Brain microvascular endothelial cell (primary cell): ENCODE results near the gene TBL1X.
A peak's percentile ranks its signal among the peaks of the same experiment; 100 is the strongest.

Source experiments
- DNase-seq: peaks from one replicate; pipeline ENCODE4 v3.0.0-alpha.2; 2020
- H3K27ac ChIP-seq: fragments of 250-450 bp; sonication (Bioruptor Pico); 2 replicates; pipeline ENCODE4 v1.5.1; 2020; ENCODE audit warnings: mild to moderate bottlenecking, moderate library complexity
- H3K27me3 ChIP-seq: fragments of 250-450 bp; sonication (Bioruptor Pico); replicated peaks from 2 replicates; pipeline ENCODE4 v1.5.1; 2020; ENCODE audit warnings: mild to moderate bottlenecking
- H3K36me3 ChIP-seq: fragments of 250-450 bp; sonication (Bioruptor Pico); replicated peaks from 2 replicates; pipeline ENCODE4 v1.5.1; 2020; ENCODE audit warnings: mild to moderate bottlenecking
- H3K4me3 ChIP-seq: 2 replicates; pipeline ENCODE4 v1.5.1; 2011; ENCODE audit warnings: low read depth, mild to moderate bottlenecking, control low read depth, low read length, moderate library complexity
- CTCF ChIP-seq: IDR thresholded peaks from 2 replicates; pipeline ENCODE4 v1.5.1; 2011; ENCODE audit warnings: low read depth, mild to moderate bottlenecking, moderate library complexity, low read length, control low read depth, inconsistent platforms; ENCODE audit errors: missing control alignments
- in situ Hi-C: cut with HindIII; loops from 2 replicates; pipeline ENCODE4 v1.10.0; 2017; ENCODE audit warnings: low sequenced_read_pairs, low pct_ligation_motif_present

The TBL1X gene

GRCh38 chrX:9701790-9702189 lies 236.9 kb downstream of the TBL1X start:
- no peak for DNase-seq
- Histone ChIP-seq H3K4me3 (no peak overlapping the region), H3K36me3 (no peaks in the 10 kb centered on the region), H3K27me3 (no peaks in the 10 kb centered on the region), H3K27ac (no peak overlapping the region)
- in situ Hi-C loops: no loop called here
- peak; percentile 9 for TF ChIP-seq CTCF

GRCh38 chrX:9703406-9703805 lies 238.5 kb downstream of the TBL1X start:
- Histone ChIP-seq H3K4me3 (no peak overlapping the region), H3K27ac (no peak overlapping the region), H3K27me3 (no peaks in the 10 kb centered on the region), H3K36me3 (no peaks in the 10 kb centered on the region)
- in situ Hi-C loops: no loop called here
- no peak for TF ChIP-seq CTCF
- DNase-seq: no peak

GRCh38 chrX:9704876-9705465 lies 240.1 kb downstream of the TBL1X start:
- Histone ChIP-seq H3K27ac (no peak overlapping the region), H3K27me3 (no peaks in the 10 kb centered on the region), H3K4me3 (no peak overlapping the region), H3K36me3 (no peaks in the 10 kb centered on the region)
- no peak for TF ChIP-seq CTCF
- no peak for DNase-seq
- in situ Hi-C loops: no loop called here

GRCh38 chrX:9706421-9706820 lies 241.6 kb downstream of the TBL1X start:
- no peaks in the 10 kb centered on the region for H3K36me3 ChIP-seq
- no peak overlapping the region for H3K4me3 ChIP-seq
- H3K27me3 ChIP-seq: no peaks in the 10 kb centered on the region
- no peak for TF ChIP-seq CTCF
- H3K27ac ChIP-seq: no peak overlapping the region
- no peak for DNase-seq
- in situ Hi-C loops: no loop called here

- Histone ChIP-seq H3K4me3 (no peak overlapping the region), H3K27ac (no peak overlapping the region), H3K36me3 (peaks cover 2% of the 10 kb centered on the region), H3K27me3 (no peaks in the 10 kb centered on the region)
- in situ Hi-C loops: no loop called here
- no peak for TF ChIP-seq CTCF
- no peak for DNase-seq
Observed at GRCh38 chrX:9707306-9708033, 242.6 kb downstream of the TBL1X start.

- in situ Hi-C loops: no loop called here
- no peak overlapping the region for H3K27ac ChIP-seq
- peaks cover 2% of the 10 kb centered on the region for H3K36me3 ChIP-seq
- H3K27me3 ChIP-seq: no peaks in the 10 kb centered on the region
- TF ChIP-seq CTCF: no peak
- no peak for DNase-seq
- H3K4me3 ChIP-seq: no peak overlapping the region
Observed at GRCh38 chrX:9708086-9708485, 243.2 kb downstream of the TBL1X start.
